Karpas-422 (cell line): ENCODE measurements around the gene R3HDM1. TPM values are rescaled to one million over a fixed set of nuclear protein-coding genes. Genes with fewer than 3 reads are reported as not detected.

Experiments used
- DNase-seq: peaks from one replicate; pipeline ENCODE4 v3.0.0-alpha.2; 2015
- H2AFZ ChIP-seq: fragments of 200-600 bp; sonication (generic); 2 replicates; pipeline ENCODE4 v1.6.1; 2014; ENCODE audit warnings: antibody characterized with exemption, low read length, mixed read lengths
- H3K27ac ChIP-seq: fragments of 200-600 bp; sonication (generic); 2 replicates; pipeline ENCODE4 v1.5.1; 2014; ENCODE audit warnings: mild to moderate bottlenecking, low read length, moderate library complexity
- H3K27me3 ChIP-seq: fragments of 200-600 bp; sonication (generic); 2 replicates; pipeline ENCODE4 v1.6.1; 2014; ENCODE audit warnings: low read length, mixed read lengths
- H3K36me3 ChIP-seq: fragments of 200-600 bp; sonication (generic); 2 replicates; pipeline ENCODE4 v1.6.1; 2014; ENCODE audit warnings: low read length, mixed read lengths; ENCODE audit not compliant: insufficient read depth
- H3K4me1 ChIP-seq: fragments of 200-600 bp; sonication (generic); 2 replicates; pipeline ENCODE4 v1.6.1; 2014; ENCODE audit warnings: mild to moderate bottlenecking, low read length, mixed read lengths
- H3K4me2 ChIP-seq: fragments of 200-600 bp; sonication (generic); 2 replicates; pipeline ENCODE4 v1.6.1; 2014; ENCODE audit warnings: low read length, low read depth, mild to moderate bottlenecking; ENCODE audit not compliant: poor library complexity, severe bottlenecking
- H3K4me3 ChIP-seq: fragments of 200-600 bp; sonication (generic); 2 replicates; pipeline ENCODE4 v1.5.1; 2014; ENCODE audit warnings: mild to moderate bottlenecking, antibody characterized with exemption, low read length, mixed read lengths
- H3K79me2 ChIP-seq: fragments of 200-600 bp; sonication (generic); 2 replicates; pipeline ENCODE4 v1.6.1; 2014; ENCODE audit warnings: mild to moderate bottlenecking, low read length, mixed read lengths
- H3K9ac ChIP-seq: fragments of 200-600 bp; sonication (generic); 2 replicates; pipeline ENCODE4 v1.6.0; 2014; ENCODE audit warnings: low read length
- H3K9me2 ChIP-seq: fragments of 200-600 bp; sonication (generic), shearing (Covaris generic); replicated peaks from 2 replicates; pipeline ENCODE4 v1.6.0; 2014; ENCODE audit warnings: mild to moderate bottlenecking, low read length, moderate library complexity; ENCODE audit not compliant: insufficient read depth
- H3K9me3 ChIP-seq: fragments of 300-700, 200-600 bp; sonication (generic); 2 replicates; pipeline ENCODE4 v1.6.1; 2014; ENCODE audit warnings: low read length, mixed read lengths
- H4K20me1 ChIP-seq: fragments of 200-600 bp; sonication (generic); 2 replicates; pipeline ENCODE4 v1.6.1; 2014; ENCODE audit warnings: mild to moderate bottlenecking, antibody characterized with exemption, low read length, low read depth; ENCODE audit not compliant: insufficient read depth
- total RNA-seq: library from RNA; depleted of rRNA; stranded (reverse); fragments of >200 nt; shearing (Covaris generic); gene quantifications from 2 replicates; pipeline ENCODE4 v1.2.3, GENCODE V29; 2014; ENCODE audit warnings: low replicate concordance

R3HDM1 gene
- total RNA-seq, 1 experiment from 2014 or later = 69.4 TPM

- Histone ChIP-seq H3K4me2 (no peak overlapping the region), H3K79me2 (peaks cover 100% of the 10 kb centered on the region), H3K27me3 (no peaks in the 10 kb centered on the region), H3K9me3 (no peaks in the 10 kb centered on the region), H3K9ac (no peak overlapping the region), H2AFZ (no peak overlapping the region), H3K4me1 (no peaks in the 10 kb centered on the region), H3K4me3 (no peak overlapping the region), H3K36me3 (0 out of 2 replicates have a peak, but pooled peaks cover 3% of the 10 kb centered on the region), H3K27ac (no peak overlapping the region), H3K9me2 (no peaks in the 10 kb centered on the region), H4K20me1 (no peaks in the 10 kb centered on the region)
- DNase-seq = no peak
Measured at GRCh38 chr2:135551356-135551755, 20.1 kb downstream of the R3HDM1 start.

GRCh38 chr2:135552887-135553286 is 21.6 kb downstream of the R3HDM1 start:
- H3K36me3 ChIP-seq = peaks cover 3% of the 10 kb centered on the region; the same call in 1 of the 2 replicates
- no peak overlapping the region for H3K4me3 ChIP-seq
- H3K4me2 ChIP-seq = no peak overlapping the region
- H3K79me2 ChIP-seq = peaks cover 100% of the 10 kb centered on the region
- H3K4me1 ChIP-seq = peaks cover 4% of the 10 kb centered on the region
- no peak overlapping the region for H3K9ac ChIP-seq
- no peaks in the 10 kb centered on the region for H4K20me1 ChIP-seq
- no peaks in the 10 kb centered on the region for H3K9me3 ChIP-seq
- H3K9me2 ChIP-seq = no peaks in the 10 kb centered on the region
- no peak for DNase-seq
- no peak overlapping the region for H3K27ac ChIP-seq
- H3K27me3 ChIP-seq = no peaks in the 10 kb centered on the region
- no peak overlapping the region for H2AFZ ChIP-seq

- no peak for DNase-seq
- Histone ChIP-seq H3K9me3 (no peaks in the 10 kb centered on the region), H3K9me2 (no peaks in the 10 kb centered on the region), H3K79me2 (peaks cover 100% of the 10 kb centered on the region), H3K36me3 (peaks cover 4% of the 10 kb centered on the region; the same call in 1 of the 2 replicates), H2AFZ (no peak overlapping the region), H3K9ac (no peak overlapping the region), H3K27ac (no peak overlapping the region), H3K4me1 (peaks cover 8% of the 10 kb centered on the region), H3K27me3 (no peaks in the 10 kb centered on the region), H3K4me2 (no peak overlapping the region), H4K20me1 (0 out of 2 replicates have a peak, but pooled peaks cover 6% of the 10 kb centered on the region), H3K4me3 (no peak overlapping the region)
Measured at GRCh38 chr2:135555311-135555710, 24.0 kb downstream of the R3HDM1 start.

GRCh38 chr2:135557530-135557929 is 26.2 kb downstream of the R3HDM1 start:
- 0 out of 2 replicates have a peak, but pooled peaks cover 6% of the 10 kb centered on the region for H4K20me1 ChIP-seq
- H3K36me3 ChIP-seq = peaks cover 4% of the 10 kb centered on the region; the same call in 1 of the 2 replicates
- no peaks in the 10 kb centered on the region for H3K27me3 ChIP-seq
- no peak for DNase-seq
- H3K79me2 ChIP-seq = peaks cover 100% of the 10 kb centered on the region
- no peaks in the 10 kb centered on the region for H3K9me3 ChIP-seq
- H3K9me2 ChIP-seq = no peaks in the 10 kb centered on the region
- H3K4me1 ChIP-seq = peaks cover 8% of the 10 kb centered on the region
- H3K4me2 ChIP-seq = no peak overlapping the region
- no peak overlapping the region for H3K9ac ChIP-seq
- H2AFZ ChIP-seq = no peak overlapping the region
- no peak overlapping the region for H3K4me3 ChIP-seq
- H3K27ac ChIP-seq = no peak overlapping the region

DNA sequence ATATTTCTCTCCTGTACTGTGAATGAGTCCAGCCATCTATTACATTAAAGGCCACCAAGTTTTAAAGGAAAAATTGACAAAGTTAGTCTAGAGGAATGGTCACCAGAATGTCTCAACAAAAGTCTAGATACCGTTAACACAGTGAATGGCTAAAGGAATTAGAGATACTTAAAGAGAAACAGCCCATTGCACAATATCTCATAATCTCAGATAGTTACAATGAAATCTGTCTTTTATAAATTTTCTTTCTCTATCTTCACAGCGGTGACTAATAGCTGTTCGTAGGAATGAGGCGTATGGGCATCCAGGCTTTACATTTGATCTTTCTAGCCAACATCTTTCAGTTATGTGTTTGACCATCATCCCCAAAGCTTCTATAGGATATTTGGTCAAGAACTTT is 30.6 kb downstream of the R3HDM1 start:
- Histone ChIP-seq H3K4me2 (no peak overlapping the region), H3K27me3 (no peaks in the 10 kb centered on the region), H3K36me3 (peaks cover 11% of the 10 kb centered on the region; the same call in 1 of the 2 replicates), H2AFZ (no peak overlapping the region), H3K9me2 (no peaks in the 10 kb centered on the region), H3K4me1 (peaks cover 8% of the 10 kb centered on the region), H3K9ac (no peak overlapping the region), H3K27ac (no peak overlapping the region), H4K20me1 (0 out of 2 replicates have a peak, but pooled peaks cover 6% of the 10 kb centered on the region), H3K79me2 (peaks cover 99% of the 10 kb centered on the region), H3K4me3 (no peak overlapping the region), H3K9me3 (no peaks in the 10 kb centered on the region)
- DNase-seq = no peak

DNA sequence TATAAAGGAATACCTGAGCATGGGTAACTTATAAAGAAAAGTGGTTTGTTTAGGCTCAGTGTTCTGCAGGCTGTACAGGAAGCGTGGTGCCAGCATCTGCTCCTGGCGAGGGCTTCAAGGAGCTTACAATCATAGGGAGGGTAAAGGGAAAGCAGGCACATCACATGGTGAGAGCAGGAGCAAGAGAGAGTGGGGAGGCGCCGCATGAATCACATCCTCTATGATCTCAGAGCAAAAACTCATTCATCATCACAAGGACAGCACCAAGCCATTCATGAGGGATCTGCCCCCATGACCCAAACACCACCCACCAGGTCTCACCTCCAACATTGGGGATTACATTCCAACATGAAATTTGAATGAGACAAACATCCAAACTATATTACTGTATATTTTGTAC is 32.5 kb downstream of the R3HDM1 start:
- Histone ChIP-seq H4K20me1 (0 out of 2 replicates have a peak, but pooled peaks cover 6% of the 10 kb centered on the region), H3K27ac (no peak overlapping the region), H2AFZ (no peak overlapping the region), H3K27me3 (no peaks in the 10 kb centered on the region), H3K9me3 (no peaks in the 10 kb centered on the region), H3K4me2 (no peak overlapping the region), H3K9me2 (no peaks in the 10 kb centered on the region), H3K4me1 (no peaks in the 10 kb centered on the region), H3K36me3 (peaks cover 8% of the 10 kb centered on the region; the same call in 1 of the 2 replicates), H3K4me3 (no peak overlapping the region), H3K79me2 (peaks cover 98% of the 10 kb centered on the region), H3K9ac (no peak overlapping the region)
- DNase-seq = no peak

- H4K20me1 ChIP-seq = no peaks in the 10 kb centered on the region
- no peak for DNase-seq
- no peaks in the 10 kb centered on the region for H3K9me3 ChIP-seq
- no peak overlapping the region for H3K4me2 ChIP-seq
- no peak overlapping the region for H3K9ac ChIP-seq
- H3K4me1 ChIP-seq = no peaks in the 10 kb centered on the region
- no peak overlapping the region for H3K4me3 ChIP-seq
- peaks cover 23% of the 10 kb centered on the region; the same call in 1 of the 2 replicates for H3K36me3 ChIP-seq
- H3K9me2 ChIP-seq = no peaks in the 10 kb centered on the region
- peaks cover 83% of the 10 kb centered on the region for H3K79me2 ChIP-seq
- no peak overlapping the region for H2AFZ ChIP-seq
- no peak overlapping the region for H3K27ac ChIP-seq
- no peaks in the 10 kb centered on the region for H3K27me3 ChIP-seq
Measured at GRCh38 chr2:135570884-135571283, 39.6 kb downstream of the R3HDM1 start.

GRCh38 chr2:135573620-135574019 is 42.3 kb downstream of the R3HDM1 start:
- Histone ChIP-seq H3K36me3 (peaks cover 19% of the 10 kb centered on the region; the same call in 1 of the 2 replicates), H4K20me1 (no peaks in the 10 kb centered on the region), H3K4me3 (no peak overlapping the region)

More at GRCh38 chr2:135573620-135574019, 42.3 kb downstream of the R3HDM1 start:
- peaks cover 77% of the 10 kb centered on the region for H3K79me2 ChIP-seq
- no peaks in the 10 kb centered on the region for H3K9me2 ChIP-seq
- no peak overlapping the region for H3K4me2 ChIP-seq
- DNase-seq = no peak
- H3K27ac ChIP-seq = no peak overlapping the region
- no peaks in the 10 kb centered on the region for H3K27me3 ChIP-seq
- H3K9me3 ChIP-seq = no peaks in the 10 kb centered on the region
- H2AFZ ChIP-seq = no peak overlapping the region
- H3K9ac ChIP-seq = no peak overlapping the region
- H3K4me1 ChIP-seq = no peaks in the 10 kb centered on the region
